ENCODE measurements around the gene PARN.

DNA sequence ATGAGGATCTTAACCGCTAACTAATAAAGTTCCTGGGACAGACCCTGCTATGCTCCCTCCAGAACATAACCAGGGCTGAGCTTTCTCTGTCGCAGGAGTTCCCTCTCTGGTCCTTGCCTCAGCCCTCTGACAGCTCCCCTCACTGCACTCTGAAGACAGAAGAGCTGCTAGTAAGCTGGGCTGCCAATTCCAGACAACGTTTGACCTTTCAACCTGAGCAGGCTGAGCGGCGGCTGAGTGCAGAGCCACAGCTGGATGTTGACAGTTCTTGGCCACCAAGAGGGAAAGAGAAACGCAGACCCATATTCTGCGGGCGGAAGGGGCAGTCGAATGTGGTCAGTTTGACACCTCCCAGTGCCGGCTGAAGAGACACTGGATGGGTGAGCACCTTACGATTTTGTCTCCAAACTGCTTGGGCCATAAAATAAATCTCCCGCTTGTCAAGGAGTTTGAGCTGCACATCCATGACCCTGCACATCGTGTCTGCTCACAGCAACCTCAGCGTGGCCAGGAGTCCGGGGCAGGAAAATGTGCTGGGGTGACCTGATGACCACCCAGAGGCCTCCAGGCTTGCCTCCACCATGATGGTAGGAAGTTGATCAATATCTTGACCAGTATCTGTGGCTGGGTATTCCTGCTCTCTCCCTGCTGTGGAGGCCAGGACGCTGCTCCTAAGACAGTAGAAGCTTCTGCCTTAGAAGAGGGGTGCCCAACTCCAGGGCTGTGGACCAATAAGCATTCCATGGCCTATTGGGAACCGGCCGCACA is 209.2 kb downstream of the PARN start:
- TF ChIP-seq EZH2 (IDR thresholded peaks at IDR 0.05; ENCODE audit: insufficient read depth, poor library complexity, severe bottlenecking) (no peak), EZH2phosphoT487 (IDR thresholded peaks at IDR 0.05; ENCODE audit: insufficient read depth, low read depth) (no peak)
